SK-N-SH (cell line): ENCODE measurements around the gene PROP1.

Experiments used
- GABPA ChIP-seq: IDR thresholded peaks from 2 replicates; pipeline ENCODE4 v1.4.0; 2012; ENCODE audit warnings: low read depth, mild to moderate bottlenecking
- MAX ChIP-seq: IDR thresholded peaks from 2 replicates; pipeline ENCODE4 v1.4.0; 2012; ENCODE audit warnings: low read depth
- REST ChIP-seq: IDR thresholded peaks from 2 replicates; pipeline ENCODE4 v1.6.1; 2012; ENCODE audit warnings: mild to moderate bottlenecking, low read depth, low read length, moderate library complexity
- RFX5 ChIP-seq: IDR thresholded peaks from 2 replicates; pipeline ENCODE4 v1.6.1; 2012; ENCODE audit warnings: mild to moderate bottlenecking, improper control_type of control experiment, low read length
- TAF1 ChIP-seq: IDR thresholded peaks from 2 replicates; pipeline ENCODE4 v1.6.1; 2012; ENCODE audit warnings: low read depth, mild to moderate bottlenecking, low read length, moderate library complexity, borderline replicate concordance
- USF1 ChIP-seq: IDR thresholded peaks from 2 replicates; pipeline ENCODE4 v1.4.0; 2012; ENCODE audit warnings: low read depth, borderline replicate concordance
- TF ChIP-seq, protein P1 (sequence below): fragments of 200-600 bp; sonication (generic); IDR thresholded peaks from 2 replicates; pipeline ENCODE4 v1.6.1; 2017; ENCODE audit warnings: antibody characterized with exemption, mild to moderate bottlenecking, moderate library complexity

- TF ChIP-seq USF1, result no peak
- TF ChIP-seq TAF1, result no peak
- TF ChIP-seq REST, result no peak
- TF ChIP-seq MAX, result no peak
- TF ChIP-seq, protein P1, sequence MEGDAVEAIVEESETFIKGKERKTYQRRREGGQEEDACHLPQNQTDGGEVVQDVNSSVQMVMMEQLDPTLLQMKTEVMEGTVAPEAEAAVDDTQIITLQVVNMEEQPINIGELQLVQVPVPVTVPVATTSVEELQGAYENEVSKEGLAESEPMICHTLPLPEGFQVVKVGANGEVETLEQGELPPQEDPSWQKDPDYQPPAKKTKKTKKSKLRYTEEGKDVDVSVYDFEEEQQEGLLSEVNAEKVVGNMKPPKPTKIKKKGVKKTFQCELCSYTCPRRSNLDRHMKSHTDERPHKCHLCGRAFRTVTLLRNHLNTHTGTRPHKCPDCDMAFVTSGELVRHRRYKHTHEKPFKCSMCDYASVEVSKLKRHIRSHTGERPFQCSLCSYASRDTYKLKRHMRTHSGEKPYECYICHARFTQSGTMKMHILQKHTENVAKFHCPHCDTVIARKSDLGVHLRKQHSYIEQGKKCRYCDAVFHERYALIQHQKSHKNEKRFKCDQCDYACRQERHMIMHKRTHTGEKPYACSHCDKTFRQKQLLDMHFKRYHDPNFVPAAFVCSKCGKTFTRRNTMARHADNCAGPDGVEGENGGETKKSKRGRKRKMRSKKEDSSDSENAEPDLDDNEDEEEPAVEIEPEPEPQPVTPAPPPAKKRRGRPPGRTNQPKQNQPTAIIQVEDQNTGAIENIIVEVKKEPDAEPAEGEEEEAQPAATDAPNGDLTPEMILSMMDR, result no peak
- no peak for TF ChIP-seq GABPA
- TF ChIP-seq RFX5, result no peak
These were observed 1.8 kb upstream of the PROP1 start for GRCh38 chr5:177997846-177998245.
